Upper lobe of left lung (tissue), 6 donors: Measurements from ENCODE around the gene PDE8A. TPM values are rescaled to one million over a fixed set of nuclear protein-coding genes. Genes with fewer than 3 reads are reported as not detected.

Experiments
- ATAC-seq, 2 donors: fragments of 200-7000 bp; cut with Tn5 transposase; one replicate each; pipeline ENCODE4 v1.9.1; 2022; ENCODE audit warnings: mild to moderate bottlenecking in 2 of 2, moderate library complexity in 2 of 2; ENCODE audit not compliant: low FRiP score in 2 of 2
- DNase-seq, 2 donors: peaks; one replicate each; pipeline ENCODE4 v3.0.0-alpha.2; 2019 to 2020
- H3K27ac ChIP-seq, 4 donors: fragments of 200-600 bp; sonication (generic); one replicate each; pipeline ENCODE4 v1.5.1; 2016 to 2019
- H3K27me3 ChIP-seq, 4 donors: fragments of 200-600 bp; sonication (generic); one replicate each; pipeline ENCODE4 v1.5.1; 2017 to 2019
- H3K36me3 ChIP-seq, 4 donors: fragments of 200-600 bp; sonication (generic); one replicate each; pipeline ENCODE4 v1.5.1; 2016 to 2019
- H3K4me1 ChIP-seq, 4 donors: fragments of 200-600 bp; sonication (generic); one replicate each; pipeline ENCODE4 v1.5.1; 2018 to 2019
- H3K4me3 ChIP-seq, 4 donors: fragments of 200-600 bp; sonication (generic); one replicate each; pipeline ENCODE4 v1.5.1; 2017 to 2019; ENCODE audit warnings: mild to moderate bottlenecking in 2 of 4, moderate library complexity in 1 of 4
- H3K9me3 ChIP-seq, 4 donors: fragments of 200-600 bp; sonication (generic); one replicate each; pipeline ENCODE4 v1.5.1; 2018 to 2019
- CTCF ChIP-seq, 6 experiments: fragments of 450-650 bp in 4 of 6; fragments of 200-600 bp in 2 of 6; sonication (generic) in 2 of 6; IDR thresholded peaks; one replicate each; pipeline ENCODE4 v1.5.1; 2016 to 2019; ENCODE audit warnings: antibody characterized with exemption in 6 of 6
- EP300 ChIP-seq, 4 donors: sonication (generic); formaldehyde crosslinking; IDR thresholded peaks; one replicate each; pipeline ENCODE4 v1.5.1; 2017; ENCODE audit warnings: antibody characterized with exemption in 4 of 4, control low read depth in 2 of 4
- POLR2A ChIP-seq, 4 donors: fragments of 450-650 bp; IDR thresholded peaks; one replicate each; pipeline ENCODE4 v1.5.1; 2016 to 2017; ENCODE audit warnings: antibody characterized with exemption in 4 of 4, mild to moderate bottlenecking in 2 of 4
- POLR2AphosphoS5 ChIP-seq, 2 donors: sonication (generic); formaldehyde crosslinking; IDR thresholded peaks; one replicate each; pipeline ENCODE4 v1.5.1; 2017; ENCODE audit warnings: antibody characterized with exemption in 2 of 2
- WGBS, 2 donors: methylation state at CpG; one replicate each; pipeline ENCODE4 v1.1.5; 2017 to 2018; 5-methylcytosine and 5-hydroxymethylcytosine counted together
- total RNA-seq, 6 donors: library from RNA; depleted of rRNA in 4 of 6; stranded (reverse); fragments of >200 nt in 4 of 6; gene quantifications; one replicate each; pipeline versions ENCODE4 v1.1.0 to v1.2.1, GENCODE V29; 2016 to 2021
- donor health status: DM: no; HTN: no; CAD: no; lungs with moderate emphysema.
- donor health status: DM: no; HTN: yes; CAD: no; lungs with severe emphysema.

The PDE8A gene
- total RNA-seq, 6 donors from 2014 or later, result 36.5 to 66.0 (median 48.4) TPM

GRCh38 chr15:84975871-84976351 lies 5.7 kb upstream of the PDE8A start:
- WGBS, 2 donors, result 79 to 92% methylated on average over 3 to 4 of the region's 5 CpGs
- TF ChIP-seq CTCF (IDR thresholded peaks at IDR 0.05) (no peak), POLR2AphosphoS5 (IDR thresholded peaks at IDR 0.05) (no peak), POLR2A (IDR thresholded peaks at IDR 0.05) (no peak), EP300 (IDR thresholded peaks at IDR 0.05) (no peak)
- Histone ChIP-seq H3K4me3 (no peak overlapping the region), H3K27me3 (no peaks in the 10 kb centered on the region), H3K4me1 (peaks cover 6 to 9% (median 8%) of the 10 kb centered on the region in 4 donors), H3K9me3 (no peaks in the 10 kb centered on the region), H3K27ac (no peak overlapping the region), H3K36me3 (no peaks in the 10 kb centered on the region)
- no peak for ATAC-seq
- DNase-seq, result peak in 1 of 2 donors; percentile 29

GRCh38 chr15:84976746-84977345 lies 4.8 kb upstream of the PDE8A start:
- Histone ChIP-seq H3K27me3 (no peaks in the 10 kb centered on the region), H3K36me3 (no peaks in the 10 kb centered on the region), H3K4me3 (no peak overlapping the region), H3K27ac (no peak overlapping the region), H3K4me1 (peaks cover 6 to 9% (median 8%) of the 10 kb centered on the region in 4 donors), H3K9me3 (no peaks in the 10 kb centered on the region)
- DNase-seq, result no peak
- 94 to 95% methylated on average over 10 of the region's 10 CpGs for WGBS, 2 donors
- no peak for ATAC-seq
- TF ChIP-seq CTCF (IDR thresholded peaks at IDR 0.05) (no peak), POLR2A (IDR thresholded peaks at IDR 0.05) (no peak), EP300 (IDR thresholded peaks at IDR 0.05) (no peak), POLR2AphosphoS5 (IDR thresholded peaks at IDR 0.05) (no peak)

GRCh38 chr15:84979651-84980050 lies 2.0 kb upstream of the PDE8A start:
- H3K4me3 ChIP-seq, result peak overlapping the region in 3 of 4 donors; percentile 70 to 96 (median 82)
- H3K4me1 ChIP-seq, result peaks cover 12 to 34% (median 25%) of the 10 kb centered on the region in 4 donors
- H3K27ac ChIP-seq, result no peak overlapping the region
- ATAC-seq (no peak), DNase-seq (peak in 1 of 2 donors; percentile 55)
- H3K27me3 ChIP-seq, result no peaks in the 10 kb centered on the region
- no peak for TF ChIP-seq CTCF (IDR thresholded peaks at IDR 0.05)
- TF ChIP-seq POLR2A (IDR thresholded peaks at IDR 0.05), result no peak
- TF ChIP-seq POLR2AphosphoS5 (IDR thresholded peaks at IDR 0.05), result no peak
- no peak for TF ChIP-seq EP300 (IDR thresholded peaks at IDR 0.05)
- H3K36me3 ChIP-seq, result no peaks in the 10 kb centered on the region
- 44 to 49% methylated on average over 16 of the region's 16 CpGs for WGBS, 2 donors
- H3K9me3 ChIP-seq, result no peaks in the 10 kb centered on the region

GRCh38 chr15:84980196-84981053 lies 1.2 kb upstream of the PDE8A start:
- H3K27me3 ChIP-seq, result no peaks in the 10 kb centered on the region
- H3K4me3 ChIP-seq, result peak overlapping the region; percentile 70 to 96 (median 76)
- no peak for TF ChIP-seq EP300 (IDR thresholded peaks at IDR 0.05)
- peak in 3 of 4 donors; percentile 30 to 69 (median 57) for TF ChIP-seq POLR2A (IDR thresholded peaks at IDR 0.05)
- TF ChIP-seq CTCF (IDR thresholded peaks at IDR 0.05), result peak in 2 of 6 experiments; percentile 19 to 30
- TF ChIP-seq POLR2AphosphoS5 (IDR thresholded peaks at IDR 0.05), result peak; percentile 17 to 63
- H3K36me3 ChIP-seq, result no peaks in the 10 kb centered on the region
- H3K4me1 ChIP-seq, result peaks cover 19 to 39% (median 25%) of the 10 kb centered on the region in 4 donors
- ATAC-seq (peak; percentile 88 to 91), DNase-seq (peak; percentile 87 to 97)
- no peaks in the 10 kb centered on the region for H3K9me3 ChIP-seq
- WGBS, 2 donors, result 1% methylated on average over 23 to 65 of the region's 66 CpGs
- H3K27ac ChIP-seq, result peak overlapping the region; percentile 87 to 94 (median 93)
